Right lobe of liver (tissue), 6 donors: ENCODE results near the gene DNM1L. TPM values are rescaled to one million over a fixed set of nuclear protein-coding genes. Genes with fewer than 3 reads are reported as not detected.

Experiments
- ATAC-seq, 4 donors: fragments of 200-7000 bp; cut with Tn5 transposase; one replicate each; pipeline ENCODE4 v1.9.1; 2020; ENCODE audit warnings: mild to moderate bottlenecking in 4 of 4, moderate library complexity in 4 of 4
- DNase-seq, 3 donors: peaks; one replicate each; pipeline ENCODE4 v3.0.0-alpha.2; 2020
- H3K27ac ChIP-seq, 3 donors: fragments of 200-600 bp; one replicate each; pipeline ENCODE4 v1.8.0; 2022
- H3K27me3 ChIP-seq, 2 donors: fragments of 200-600 bp; one replicate each; pipeline ENCODE4 v1.8.0; 2022
- H3K36me3 ChIP-seq, 4 donors: fragments of 200-600 bp; sonication (generic) in 1 of 4; one replicate each; pipeline versions ENCODE4 v1.5.1 to v1.8.0; 2017 to 2022; ENCODE audit warnings: control low read depth in 1 of 4
- H3K4me1 ChIP-seq, 4 donors: fragments of 200-600 bp; sonication (generic) in 1 of 4; one replicate each; pipeline versions ENCODE4 v1.5.1 to v1.8.0; 2017 to 2022; ENCODE audit warnings: control low read depth in 1 of 4
- H3K4me3 ChIP-seq, 3 donors: fragments of 200-600 bp; one replicate each; pipeline ENCODE4 v1.8.0; 2022
- H3K9me3 ChIP-seq, 4 donors: fragments of 200-600 bp; sonication (generic) in 1 of 4; one replicate each; pipeline versions ENCODE4 v1.5.1 to v1.8.0; 2017 to 2022; ENCODE audit warnings: control low read depth in 1 of 4
- CTCF ChIP-seq, 4 donors: fragments of 200-600 bp in 3 of 4; fragments of 450-650 bp in 1 of 4; IDR thresholded peaks; one replicate each; pipeline versions ENCODE4 v1.5.1 to v1.8.0; 2016 to 2022; ENCODE audit warnings: antibody characterized with exemption in 4 of 4, mild to moderate bottlenecking in 2 of 4
- POLR2A ChIP-seq: fragments of 450-650 bp; IDR thresholded peaks from one replicate; pipeline ENCODE4 v1.6.1; 2017; ENCODE audit warnings: antibody characterized with exemption, mild to moderate bottlenecking
- WGBS: methylation state at CpG from one replicate; pipeline ENCODE4 v1.1.6; 2018; ENCODE audit warnings: low coverage, low lambda C conversion rate; ENCODE audit not compliant: insufficient coverage; ENCODE audit errors: missing lambda C conversion rate; 5-methylcytosine and 5-hydroxymethylcytosine counted together
- intact Hi-C, 2 donors: fragments of 100-400 bp; cut with DNase I; formaldehyde crosslinking; loops; one replicate each; pipeline versions ENCODE4 v1.11.2 to v1.14.1; 2022
- total RNA-seq, 6 experiments: library from RNA; depleted of rRNA in 2 of 6; stranded (reverse); fragments of >200 nt in 2 of 6; fragmentation: NEBNext Ultra II Directional in 3 of 6; extraction: Animal tissue kit (Norgen Biotek cat#: 25700) in 3 of 6; gene quantifications; one replicate each; pipeline versions ENCODE4 v1.1.0 to v1.2.4, GENCODE V29; 2016 to 2023
- donor health status: DM: no; HTN: yes; CAD: no.
- donor health status: DM: no; HTN: no; CAD: no.
- donor health status: DM: no; HTN: no; CAD: no.
- donor health status: DM: no; HTN: yes; CAD: no.
- donor health status: DM: no; HTN: yes; CAD: no.

DNM1L gene
- total RNA-seq, 6 experiments from 2014 or later: 10.2 to 26.1 (median 21.1) TPM

GRCh38 chr12:32686340-32686739 lies 7.2 kb downstream of the DNM1L start:
- H3K4me3 ChIP-seq: no peak overlapping the region
- intact Hi-C loops: no loop called here
- H3K4me1 ChIP-seq: no peaks in the 10 kb centered on the region
- TF ChIP-seq CTCF (IDR thresholded peaks at IDR 0.05) (no peak), POLR2A (no peak)
- H3K9me3 ChIP-seq: no peaks in the 10 kb centered on the region
- H3K27me3 ChIP-seq: no peaks in the 10 kb centered on the region
- no peaks in the 10 kb centered on the region for H3K36me3 ChIP-seq
- DNase-seq (no peak), ATAC-seq (no peak)
- H3K27ac ChIP-seq: no peak overlapping the region
- 90% methylated on average over 1 of the region's 1 CpG for WGBS

GRCh38 chr12:32688786-32689185 lies 9.7 kb downstream of the DNM1L start:
- Histone ChIP-seq H3K9me3 (no peaks in the 10 kb centered on the region), H3K4me3 (no peak overlapping the region), H3K4me1 (peaks cover 0 to 2% (median 0%) of the 10 kb centered on the region in 4 donors), H3K27ac (no peak overlapping the region), H3K36me3 (no peaks in the 10 kb centered on the region), H3K27me3 (no peaks in the 10 kb centered on the region)
- TF ChIP-seq POLR2A (no peak), CTCF (IDR thresholded peaks at IDR 0.05) (no peak)
- no peak for DNase-seq
- intact Hi-C loops: no loop called here
- ATAC-seq: no peak

- TF ChIP-seq CTCF (IDR thresholded peaks at IDR 0.05) (no peak), POLR2A (no peak)
- Histone ChIP-seq H3K27me3 (no peaks in the 10 kb centered on the region), H3K4me1 (peaks cover 0 to 2% (median 0%) of the 10 kb centered on the region in 4 donors), H3K36me3 (no peaks in the 10 kb centered on the region), H3K9me3 (no peaks in the 10 kb centered on the region), H3K4me3 (no peak overlapping the region), H3K27ac (no peak overlapping the region)
- DNase-seq (no peak), ATAC-seq (no peak)
- WGBS: 73% methylated on average over 7 of the region's 8 CpGs
- intact Hi-C loops: no loop called here
These were observed 11.8 kb downstream of the DNM1L start for GRCh38 chr12:32690927-32691326.

GRCh38 chr12:32692358-32692757 lies 13.3 kb downstream of the DNM1L start:
- Histone ChIP-seq H3K4me3 (no peak overlapping the region), H3K27me3 (no peaks in the 10 kb centered on the region), H3K27ac (no peak overlapping the region), H3K36me3 (no peaks in the 10 kb centered on the region), H3K9me3 (no peaks in the 10 kb centered on the region), H3K4me1 (peaks cover 0 to 2% (median 0%) of the 10 kb centered on the region in 4 donors)
- DNase-seq (no peak), ATAC-seq (no peak)
- 89% methylated on average over 1 of the region's 1 CpG for WGBS
- TF ChIP-seq POLR2A: no peak
- TF ChIP-seq CTCF (IDR thresholded peaks at IDR 0.05): no peak
- intact Hi-C loops: no loop called here

- Histone ChIP-seq H3K27me3 (no peaks in the 10 kb centered on the region), H3K4me3 (no peak overlapping the region), H3K9me3 (no peaks in the 10 kb centered on the region), H3K36me3 (no peaks in the 10 kb centered on the region), H3K27ac (no peak overlapping the region), H3K4me1 (peaks cover 0 to 2% (median 0%) of the 10 kb centered on the region in 4 donors)
- TF ChIP-seq CTCF (IDR thresholded peaks at IDR 0.05) (no peak), POLR2A (no peak)
- 81% methylated on average over 1 of the region's 1 CpG for WGBS
- intact Hi-C loops: no loop called here
- DNase-seq (no peak), ATAC-seq (no peak)
These were observed 13.9 kb downstream of the DNM1L start for GRCh38 chr12:32693036-32693435.
